Measurements from ENCODE around the gene FEV.

- no peak for TF ChIP-seq POLR2A (IDR thresholded peaks at IDR 0.05; ENCODE audit: low read depth, low read length)
- no peak for TF ChIP-seq POU2F2 (IDR thresholded peaks at IDR 0.05; ENCODE audit: low read depth, low read length)
- no peak for TF ChIP-seq TAF1 (IDR thresholded peaks at IDR 0.05; ENCODE audit: low read depth, low read length)
- TF ChIP-seq POLR2AphosphoS5 (IDR thresholded peaks at IDR 0.05; ENCODE audit: low read depth, low read length), result no peak
- no peak for TF ChIP-seq SPI1 (IDR thresholded peaks at IDR 0.05; ENCODE audit: low read depth, low read length)
Measured at GRCh38 chr2:218988650-218989049, 3.7 kb upstream of the FEV start.

Measured in GM12891 (cell line).